HG03457 (cell line): ENCODE results near the gene KLC1.
"Not testable (repeated sequence)": the region's sequence is repeated elsewhere in the genome, so short reads cannot be mapped to it uniquely, and the experiment has no call there.

Experiments
- ATAC-seq: cut with Tn5 transposase; IDR thresholded peaks from one replicate; pipeline ENCODE4 v1.9.1; 2021; ENCODE audit warnings: moderate number of reproducible peaks; ENCODE audit not compliant: unreplicated experiment

The KLC1 gene

DNA sequence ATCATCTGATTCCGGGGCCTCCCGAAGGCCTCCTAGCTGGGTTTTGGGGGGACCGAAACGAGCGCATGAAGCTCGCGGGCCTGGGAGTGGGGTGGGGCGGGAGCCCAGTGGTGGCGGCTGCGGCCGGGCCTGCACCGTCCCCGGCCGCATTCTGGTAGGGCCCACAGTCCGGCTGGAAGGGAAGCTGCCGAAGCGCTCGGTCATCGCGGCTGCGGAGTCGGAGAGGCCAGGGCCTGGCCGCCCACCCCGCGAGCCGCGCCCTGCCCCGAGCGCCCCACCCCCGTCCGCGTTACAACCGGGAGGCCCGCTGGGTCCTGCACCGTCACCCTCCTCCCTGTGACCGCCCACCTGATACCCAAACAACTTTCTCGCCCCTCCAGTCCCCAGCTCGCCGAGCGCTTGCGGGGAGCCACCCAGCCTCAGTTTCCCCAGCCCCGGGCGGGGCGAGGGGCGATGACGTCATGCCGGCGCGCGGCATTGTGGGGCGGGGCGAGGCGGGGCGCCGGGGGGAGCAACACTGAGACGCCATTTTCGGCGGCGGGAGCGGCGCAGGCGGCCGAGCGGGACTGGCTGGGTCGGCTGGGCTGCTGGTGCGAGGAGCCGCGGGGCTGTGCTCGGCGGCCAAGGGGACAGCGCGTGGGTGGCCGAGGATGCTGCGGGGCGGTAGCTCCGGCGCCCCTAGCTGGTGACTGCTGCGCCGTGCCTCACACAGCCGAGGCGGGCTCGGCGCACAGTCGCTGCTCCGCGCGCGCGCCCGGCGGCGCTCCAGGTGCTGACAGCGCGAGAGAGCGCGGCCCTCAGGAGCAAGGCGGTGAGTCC, at the start of gene KLC1:
Gene KLC1, plus strand, starts transcription at position 528 of the 819 bp plus-strand sequence. CDS start 25,354 bp downstream, outside the sequence.
- ATAC-seq, result no peak

DNA sequence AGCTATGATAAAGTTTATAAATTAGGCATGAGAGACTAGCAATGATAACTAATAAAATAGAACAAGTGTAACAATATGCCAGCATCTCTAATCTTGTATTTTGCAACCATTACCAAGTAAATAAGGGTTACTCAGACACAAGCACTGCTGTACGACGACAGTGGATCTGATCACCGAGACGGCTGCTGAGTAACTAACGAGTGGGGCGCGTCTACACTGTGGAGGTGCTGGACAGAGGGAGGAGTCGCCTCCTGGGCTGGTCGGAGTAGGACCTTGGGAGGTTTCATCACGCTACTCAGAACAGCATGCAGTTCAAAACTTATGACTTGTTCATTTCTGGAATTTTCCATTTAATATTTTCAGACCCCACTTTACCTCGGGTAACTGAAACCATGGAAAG, 47.8 kb upstream of the KLC1 start:
- no peak for ATAC-seq

DNA sequence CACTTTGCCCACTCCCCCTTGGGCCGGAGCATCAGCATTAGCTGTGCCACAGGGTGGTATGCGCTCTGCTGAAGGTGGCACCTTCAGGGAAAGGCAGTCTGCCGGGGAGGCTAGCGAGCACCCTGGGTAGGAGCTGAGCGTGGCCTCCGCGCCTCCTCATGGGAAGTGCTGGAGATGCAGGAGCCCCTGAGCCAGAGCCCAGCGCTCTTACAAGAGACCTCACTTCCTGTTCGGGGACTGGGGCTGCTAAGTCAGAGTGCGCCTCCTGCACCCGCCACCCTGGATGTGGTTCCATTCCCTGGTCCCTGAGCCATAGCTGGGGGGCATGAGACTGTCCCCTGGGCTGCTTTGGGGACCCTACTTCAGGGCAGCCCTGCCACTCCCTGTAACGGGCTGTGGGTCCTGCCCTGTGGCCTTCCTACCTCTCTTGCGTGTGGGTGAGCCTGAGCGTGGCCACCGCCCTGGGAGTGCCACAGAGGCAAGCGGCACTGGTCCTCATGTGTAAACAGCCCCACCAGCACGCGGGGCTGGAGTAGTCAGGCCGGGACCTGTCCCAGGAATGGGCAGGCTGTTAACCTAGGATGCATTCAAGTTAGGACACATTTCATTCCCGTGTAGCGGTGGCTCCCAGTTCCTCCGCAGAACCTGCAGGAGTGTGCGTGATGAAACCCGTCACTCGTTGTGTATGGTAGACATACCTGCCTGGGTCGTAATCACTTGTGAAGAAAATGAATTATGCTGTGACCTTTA, 46.9 kb upstream of the KLC1 start:
- no peak for ATAC-seq

DNA sequence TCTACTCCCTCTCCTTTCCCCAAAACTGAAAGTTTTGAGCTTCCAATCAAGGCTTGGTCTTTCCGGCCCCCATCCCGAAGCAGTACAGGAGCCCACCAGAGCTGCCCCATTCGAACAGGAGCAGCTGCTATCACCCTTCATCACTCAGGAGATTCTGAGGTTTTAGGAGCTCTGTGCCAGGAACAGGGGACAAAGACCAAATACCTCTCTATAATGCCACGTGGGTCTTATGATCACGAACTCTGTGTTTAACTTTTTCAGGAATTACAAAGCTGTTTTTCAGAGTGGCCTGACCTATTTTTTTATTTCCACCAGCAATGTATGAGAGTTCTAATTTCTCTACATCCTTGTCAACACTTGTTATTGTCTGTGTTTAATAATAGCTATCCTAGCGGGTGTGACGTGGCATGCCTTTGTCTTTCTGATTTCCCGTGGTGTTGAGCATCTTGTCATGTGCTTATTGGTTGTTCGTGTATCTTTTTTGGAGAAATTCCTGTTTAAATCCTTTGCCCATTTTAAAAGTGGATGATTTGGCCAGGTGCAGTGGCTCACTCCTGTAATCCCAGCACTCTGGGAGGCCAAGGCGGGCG, 44.6 kb upstream of the KLC1 start:
- no peak for ATAC-seq

DNA sequence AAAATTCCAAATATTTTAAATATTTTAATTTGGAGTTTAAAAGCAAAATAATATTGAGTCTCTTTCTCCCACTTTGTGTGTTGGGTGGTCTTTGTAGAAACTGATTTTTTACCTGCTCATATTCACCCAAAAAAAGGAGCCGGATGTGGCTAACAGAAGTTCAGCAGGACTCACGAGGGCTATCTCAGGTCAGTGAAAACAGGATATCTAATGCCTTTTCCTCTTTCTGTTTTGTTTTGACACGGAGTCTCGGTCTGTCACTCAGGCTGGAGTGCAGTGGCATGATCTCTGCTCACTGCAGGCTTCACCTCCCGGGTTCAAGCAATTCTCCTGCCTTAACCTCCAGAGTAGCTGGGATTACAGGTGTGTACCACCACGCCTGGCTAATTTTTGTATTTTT, 35.4 kb upstream of the KLC1 start:
- ATAC-seq, result peak; percentile 72

DNA sequence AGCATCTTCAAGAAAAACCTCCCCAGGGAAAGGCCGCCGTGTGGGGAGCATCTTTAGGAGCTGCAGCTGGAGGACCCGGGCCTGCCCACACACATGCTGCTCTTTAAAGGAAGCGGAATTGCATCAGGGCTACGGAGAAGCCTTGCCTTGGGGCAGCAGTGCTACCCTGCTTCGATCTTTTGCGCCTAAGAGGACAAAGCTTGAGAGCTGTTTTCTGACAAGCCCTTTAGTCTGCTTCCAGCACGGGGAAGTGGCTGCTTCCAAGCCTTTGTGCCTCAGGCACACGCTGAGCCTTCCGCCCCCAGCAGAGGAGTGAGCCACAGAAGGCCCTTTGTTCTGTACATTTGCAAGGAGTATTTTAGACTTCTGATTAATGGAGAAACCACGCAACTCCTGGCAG, 34.7 kb upstream of the KLC1 start:
- no peak for ATAC-seq

DNA sequence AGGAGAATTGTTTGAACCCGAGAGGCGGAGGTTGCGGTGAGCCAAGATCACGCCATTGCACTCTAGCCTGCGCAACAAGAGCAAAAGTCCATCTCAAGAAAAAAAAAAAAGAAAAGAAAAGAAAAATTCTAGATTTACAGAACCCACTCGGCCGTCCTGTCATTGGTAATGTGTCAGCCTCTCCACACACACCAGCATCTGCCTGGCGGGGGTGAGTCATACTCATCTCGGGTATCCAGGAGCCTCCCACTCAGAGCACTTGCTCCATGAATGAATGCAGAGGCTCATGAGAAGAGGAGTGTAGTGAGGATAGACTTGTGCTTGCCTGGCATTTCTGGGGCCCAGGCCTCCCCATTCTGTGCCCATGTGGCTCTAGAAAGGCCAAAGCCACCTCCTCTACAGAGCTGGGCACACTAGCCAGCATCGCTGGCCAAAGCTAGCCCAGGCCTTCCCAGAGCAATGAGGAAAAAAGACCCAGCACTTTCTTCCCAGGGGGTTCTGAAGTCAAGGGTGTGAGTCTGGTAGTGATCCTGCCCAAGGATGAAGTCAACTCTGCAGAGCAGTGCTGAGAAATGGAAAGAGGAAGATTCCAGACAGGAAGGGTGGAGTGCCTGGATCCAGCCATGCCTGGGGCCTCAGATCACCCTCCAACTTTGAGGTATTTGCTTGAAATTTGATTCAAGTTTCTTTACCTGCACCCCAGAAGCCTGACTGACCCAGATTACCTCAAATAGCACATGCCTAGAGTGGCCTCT, 31.2 kb upstream of the KLC1 start:
- no peak for ATAC-seq

DNA sequence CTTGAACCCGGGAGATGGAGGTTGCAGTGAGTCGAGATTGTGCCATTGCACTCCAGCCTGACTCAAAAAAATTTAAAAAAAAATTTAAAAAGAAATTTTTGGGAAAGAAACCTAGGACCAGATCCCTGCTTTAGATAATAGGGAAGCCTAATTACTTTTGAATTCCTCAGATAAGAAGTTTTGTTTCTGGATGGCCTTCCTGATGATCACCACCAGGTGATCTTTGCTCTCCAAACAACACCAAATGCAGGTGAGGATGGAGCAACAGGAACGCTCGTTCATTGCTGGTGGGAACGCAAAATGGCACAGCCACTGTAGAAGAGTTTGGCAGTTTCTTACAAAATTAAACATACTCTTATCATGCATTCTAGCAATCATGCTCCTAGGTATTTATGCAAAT, 28.5 kb upstream of the KLC1 start:
- ATAC-seq, result no peak

DNA sequence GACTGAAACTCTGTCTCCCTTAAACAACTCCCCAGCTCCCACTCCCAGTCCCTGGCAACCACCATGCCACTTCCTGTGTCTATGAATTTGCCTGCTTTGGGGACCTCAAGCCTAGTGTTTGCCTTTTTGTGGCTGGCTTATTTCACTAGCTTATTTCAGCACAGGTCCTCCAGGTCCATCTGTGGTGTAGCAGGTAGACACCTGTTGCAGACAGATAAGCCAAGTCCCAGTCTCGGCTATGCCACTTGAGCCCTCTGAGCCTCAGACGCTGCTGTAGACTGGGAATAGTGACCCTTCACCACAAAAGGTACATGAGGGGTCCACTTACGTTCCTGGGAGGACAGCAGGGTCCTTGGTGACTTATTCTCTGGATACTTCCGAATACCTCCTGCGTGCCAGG, 24.4 kb upstream of the KLC1 start:
- ATAC-seq, result no peak

DNA sequence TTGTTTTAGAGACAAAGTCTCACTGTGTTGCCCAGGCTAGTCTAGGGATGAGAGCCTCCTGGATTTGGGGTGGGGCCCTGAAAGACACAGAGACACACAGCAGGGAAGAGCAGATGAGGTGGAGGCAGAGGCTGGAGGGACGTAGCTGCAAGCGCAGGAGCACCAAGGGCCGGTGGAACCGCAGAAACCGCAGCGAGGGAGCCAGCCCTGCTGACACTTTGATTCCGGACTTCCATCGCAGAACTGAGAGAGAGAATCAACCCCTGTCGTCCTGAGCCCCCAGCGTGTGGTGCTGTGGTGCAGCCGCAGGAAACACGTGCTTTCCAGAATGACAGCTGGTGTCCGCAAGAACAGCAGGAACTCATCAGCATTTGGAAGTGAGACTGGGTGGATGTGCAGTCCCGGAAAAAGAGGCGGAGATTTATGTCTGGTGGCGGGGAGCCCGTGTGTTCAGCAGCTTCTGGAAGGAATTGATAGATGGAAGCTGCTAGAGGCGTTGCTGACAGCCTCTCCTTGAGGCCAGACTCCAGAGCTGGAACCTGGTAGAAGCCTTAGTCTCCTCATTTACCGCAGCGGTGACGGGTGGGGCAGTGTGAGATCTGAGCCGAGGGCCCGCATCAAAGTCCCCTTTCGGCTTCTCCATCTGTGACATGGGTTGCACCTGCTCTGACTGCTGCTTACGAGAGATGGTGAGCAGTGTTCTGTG, 21.9 kb upstream of the KLC1 start:
- ATAC-seq, result no peak

DNA sequence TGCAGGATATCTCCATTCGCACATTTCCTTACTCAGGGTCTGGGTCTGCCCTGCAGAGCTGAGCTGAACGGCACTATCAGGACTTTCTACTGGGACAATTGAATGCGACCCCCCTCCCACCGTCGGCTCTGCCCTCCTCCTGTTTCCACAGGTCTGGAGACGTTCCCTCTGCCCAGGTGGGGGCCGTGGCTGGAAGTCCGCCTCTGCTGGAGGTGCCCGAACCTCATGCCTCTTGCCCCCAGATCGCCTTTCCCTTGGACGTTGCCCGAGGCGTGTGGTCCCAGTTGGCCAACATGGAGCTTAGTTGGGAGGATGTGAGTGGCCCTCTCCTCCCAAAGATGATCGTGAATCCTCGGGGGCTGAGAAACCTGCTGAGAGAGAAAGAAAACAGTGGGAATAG, 21.2 kb upstream of the KLC1 start:
- ATAC-seq, result no peak

DNA sequence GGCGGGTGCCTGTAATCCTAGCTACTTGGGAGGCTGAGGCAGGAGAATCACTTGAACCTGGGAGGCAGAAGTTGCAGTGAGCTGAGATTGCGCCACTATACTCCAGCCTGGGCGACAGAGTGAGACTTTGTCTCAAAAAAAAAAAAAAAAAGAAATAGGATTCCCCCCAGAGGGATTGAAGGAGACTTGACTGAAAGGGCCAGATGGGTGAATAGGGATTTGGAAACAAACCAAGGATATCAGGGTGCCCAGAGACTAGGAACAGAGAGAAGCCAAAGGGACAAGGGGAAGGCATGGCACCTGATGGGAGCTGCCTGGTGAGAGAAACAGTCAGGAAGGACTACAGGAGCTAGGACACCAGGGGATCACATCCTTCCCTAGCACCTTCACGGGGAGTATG, 19.9 kb upstream of the KLC1 start:
- ATAC-seq, result not testable (repeated sequence)

DNA sequence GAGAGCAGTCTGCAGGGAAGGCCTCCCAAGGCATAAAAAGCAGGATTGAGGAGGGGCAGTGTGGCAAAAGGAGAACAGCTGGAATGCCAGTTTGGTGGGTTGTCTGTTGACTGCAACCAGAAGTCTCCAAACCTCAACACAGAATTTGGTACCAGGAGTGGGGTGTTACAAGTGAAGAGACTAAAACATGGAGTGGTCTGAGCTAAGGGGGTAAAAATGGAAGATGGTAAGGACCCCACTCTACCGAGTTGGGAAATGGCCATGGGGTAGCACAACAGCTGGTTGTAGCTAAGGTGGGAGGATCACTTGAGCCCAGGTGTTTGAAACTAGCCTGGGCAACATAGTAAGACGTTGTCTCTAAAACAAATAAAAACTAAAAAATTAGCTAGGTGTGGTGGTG, 17.8 kb upstream of the KLC1 start:
- no peak for ATAC-seq

DNA sequence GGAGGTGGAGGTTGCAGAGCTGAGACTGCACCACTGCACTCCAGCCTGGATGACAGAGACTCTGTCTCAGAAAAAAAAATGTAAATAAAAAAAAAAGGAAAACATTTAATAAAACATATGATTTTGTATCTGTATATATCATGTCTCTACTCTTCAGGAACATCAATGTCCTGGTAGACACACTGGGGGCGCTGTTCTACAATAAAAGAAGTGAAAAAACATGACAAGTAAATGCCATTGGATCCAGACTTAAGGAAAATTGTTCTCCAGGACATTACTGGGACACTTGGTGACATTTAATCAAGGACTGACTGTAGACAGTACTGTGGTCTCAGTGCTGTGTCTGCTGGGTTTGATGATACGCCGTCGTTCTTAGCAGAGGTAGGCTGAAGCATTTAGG, 15.5 kb upstream of the KLC1 start:
- ATAC-seq, result no peak

DNA sequence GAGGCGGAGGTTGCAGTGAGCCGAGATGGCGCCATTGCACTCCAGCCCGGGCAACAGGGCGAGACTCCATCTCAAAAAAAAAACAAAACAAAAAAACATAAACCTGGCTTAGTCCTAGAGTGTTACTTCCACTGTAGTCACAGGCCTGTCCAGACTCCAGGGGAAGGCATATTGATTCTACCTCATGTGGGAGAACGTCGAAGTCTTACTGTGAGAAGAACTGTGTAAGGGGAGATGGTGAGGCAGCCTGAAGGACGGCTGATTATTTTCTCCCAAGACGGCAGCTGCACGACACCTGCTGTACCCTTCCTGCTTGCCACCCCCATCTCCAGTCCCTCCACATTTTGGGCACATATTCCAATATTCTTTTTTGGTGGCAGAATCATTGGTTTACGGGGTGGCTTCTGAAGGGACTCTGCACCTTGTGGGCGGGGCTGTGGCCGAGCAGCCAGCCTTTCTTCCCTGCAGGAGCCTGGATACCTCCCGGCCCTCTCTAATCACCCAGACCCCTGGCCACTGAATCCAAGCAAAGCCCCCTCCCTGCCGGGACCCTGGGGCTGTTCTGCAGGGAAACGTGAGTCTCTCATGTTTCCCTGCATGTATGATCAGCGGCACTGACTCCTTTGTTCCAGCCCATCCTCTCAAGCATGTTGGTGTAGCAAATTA, 12.2 kb upstream of the KLC1 start:
- no peak for ATAC-seq

DNA sequence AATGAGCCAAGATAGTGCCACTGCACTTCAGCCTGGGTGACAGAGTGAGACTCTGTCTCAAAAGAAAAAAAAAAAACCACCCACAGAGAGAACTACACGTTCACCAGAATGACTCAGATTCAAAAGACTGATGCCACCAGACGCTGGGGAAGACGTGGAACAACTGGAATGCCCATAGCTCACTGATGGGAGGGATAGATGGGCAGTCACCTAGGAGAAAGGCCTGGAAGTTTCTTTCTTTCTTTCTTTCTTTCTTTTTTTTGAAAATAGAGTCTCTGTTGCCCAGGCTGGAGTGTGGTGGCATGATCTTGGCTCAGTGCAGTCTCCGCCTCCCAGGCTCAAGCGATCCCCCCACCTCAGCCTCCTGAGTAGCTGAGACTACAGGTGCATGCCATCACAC, 10.0 kb upstream of the KLC1 start:
- ATAC-seq, result no peak

DNA sequence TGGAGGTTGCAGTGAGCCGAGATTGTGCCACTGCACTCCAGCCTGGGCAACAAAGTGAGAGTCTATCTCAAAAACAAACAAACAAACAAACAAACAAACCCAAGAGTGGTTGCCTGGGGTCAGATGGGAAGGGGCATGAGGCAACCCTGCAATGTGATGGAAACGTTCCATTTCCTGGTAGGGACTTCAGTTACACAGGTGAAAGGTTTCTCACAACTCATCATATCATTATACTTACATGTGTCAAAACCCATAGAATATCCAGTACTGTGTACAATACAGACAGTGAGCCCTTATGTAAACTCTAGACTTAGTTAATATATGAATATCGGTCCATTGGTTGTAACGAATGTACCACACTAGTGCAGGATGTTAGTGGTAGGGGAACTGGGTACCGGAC, 7.2 kb upstream of the KLC1 start:
- no peak for ATAC-seq

DNA sequence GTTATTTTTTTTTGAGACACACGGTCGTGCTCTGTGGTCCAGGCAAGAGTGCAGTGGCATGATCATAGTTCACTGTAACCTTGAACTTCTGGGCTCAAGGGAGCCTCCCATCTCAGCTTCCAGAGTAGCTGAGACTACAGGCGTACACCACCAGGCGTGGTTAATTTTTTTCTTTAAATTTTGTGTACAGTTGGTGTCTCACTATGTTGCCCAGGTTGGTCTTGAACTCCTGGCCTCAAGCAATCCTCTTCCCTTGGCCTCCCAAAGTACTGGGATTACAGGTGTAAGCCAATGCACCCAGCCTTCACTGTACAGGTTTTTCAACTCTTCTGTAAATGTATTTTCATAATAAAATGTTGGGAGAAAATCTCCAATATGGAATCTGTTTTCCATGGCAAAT, 5.7 kb upstream of the KLC1 start:
- no peak for ATAC-seq

DNA sequence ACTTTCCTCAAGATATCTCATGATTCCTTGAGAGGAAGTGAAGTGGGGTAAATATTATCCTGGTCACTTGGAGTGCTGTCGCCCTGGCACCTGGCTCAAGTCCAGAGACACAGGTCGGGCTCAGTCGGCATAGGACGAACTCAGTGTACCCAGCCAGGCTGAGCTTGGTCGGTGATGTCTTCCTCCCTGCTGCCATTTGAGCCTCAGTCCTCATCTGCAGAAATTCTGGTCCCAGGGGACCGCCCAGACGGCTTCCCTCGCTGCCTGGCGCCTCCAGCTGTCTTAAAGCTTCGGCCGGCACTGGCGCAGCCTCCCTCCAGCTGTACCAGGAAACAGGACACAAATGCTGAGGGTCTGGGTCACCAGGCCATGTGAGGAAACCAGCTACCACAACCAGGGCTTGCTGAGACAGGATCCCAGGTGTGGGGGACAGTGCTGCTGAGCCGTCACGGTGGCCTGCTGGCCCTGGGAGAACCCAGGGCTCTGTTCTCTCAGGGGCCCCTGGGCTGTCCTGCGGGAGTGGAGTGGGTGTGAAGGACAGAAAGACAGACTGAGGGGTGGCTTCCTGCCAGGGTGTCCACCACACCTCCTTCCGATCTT, 5.0 kb upstream of the KLC1 start:
- ATAC-seq, result no peak

DNA sequence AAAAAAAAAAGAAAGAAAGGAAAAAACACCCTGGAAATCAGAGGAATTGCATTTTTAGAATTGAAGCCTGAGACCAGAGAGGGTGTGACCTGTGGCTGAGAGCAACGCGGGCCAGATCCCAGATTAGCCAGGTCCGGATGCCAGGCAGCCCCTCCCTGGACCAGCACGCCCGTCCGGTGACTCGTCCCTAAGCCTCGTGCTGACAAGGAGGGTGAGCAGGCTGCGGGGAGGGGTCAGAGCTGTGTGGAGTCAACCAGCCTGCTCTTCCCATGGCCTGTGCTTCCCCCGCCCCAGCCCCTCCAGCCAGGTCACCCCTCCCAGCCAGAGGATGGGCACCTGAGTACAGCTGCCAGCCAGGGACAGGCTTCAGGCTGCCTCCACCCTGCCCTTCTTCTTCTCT, 4.2 kb upstream of the KLC1 start:
- ATAC-seq, result no peak
